Measurements from ENCODE around the gene NPR3. TPM values are rescaled to one million over a fixed set of nuclear protein-coding genes. Genes with fewer than 3 reads are reported as not detected.

NPR3 gene, protein sequence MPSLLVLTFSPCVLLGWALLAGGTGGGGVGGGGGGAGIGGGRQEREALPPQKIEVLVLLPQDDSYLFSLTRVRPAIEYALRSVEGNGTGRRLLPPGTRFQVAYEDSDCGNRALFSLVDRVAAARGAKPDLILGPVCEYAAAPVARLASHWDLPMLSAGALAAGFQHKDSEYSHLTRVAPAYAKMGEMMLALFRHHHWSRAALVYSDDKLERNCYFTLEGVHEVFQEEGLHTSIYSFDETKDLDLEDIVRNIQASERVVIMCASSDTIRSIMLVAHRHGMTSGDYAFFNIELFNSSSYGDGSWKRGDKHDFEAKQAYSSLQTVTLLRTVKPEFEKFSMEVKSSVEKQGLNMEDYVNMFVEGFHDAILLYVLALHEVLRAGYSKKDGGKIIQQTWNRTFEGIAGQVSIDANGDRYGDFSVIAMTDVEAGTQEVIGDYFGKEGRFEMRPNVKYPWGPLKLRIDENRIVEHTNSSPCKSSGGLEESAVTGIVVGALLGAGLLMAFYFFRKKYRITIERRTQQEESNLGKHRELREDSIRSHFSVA
- polyA plus RNA-seq (2013, experiment 1 of 2; ENCODE audit: insufficient read length), result 17.0 TPM
- polyA plus RNA-seq (2013, experiment 2 of 2; ENCODE audit: insufficient read length), result 17.6 TPM

DNA sequence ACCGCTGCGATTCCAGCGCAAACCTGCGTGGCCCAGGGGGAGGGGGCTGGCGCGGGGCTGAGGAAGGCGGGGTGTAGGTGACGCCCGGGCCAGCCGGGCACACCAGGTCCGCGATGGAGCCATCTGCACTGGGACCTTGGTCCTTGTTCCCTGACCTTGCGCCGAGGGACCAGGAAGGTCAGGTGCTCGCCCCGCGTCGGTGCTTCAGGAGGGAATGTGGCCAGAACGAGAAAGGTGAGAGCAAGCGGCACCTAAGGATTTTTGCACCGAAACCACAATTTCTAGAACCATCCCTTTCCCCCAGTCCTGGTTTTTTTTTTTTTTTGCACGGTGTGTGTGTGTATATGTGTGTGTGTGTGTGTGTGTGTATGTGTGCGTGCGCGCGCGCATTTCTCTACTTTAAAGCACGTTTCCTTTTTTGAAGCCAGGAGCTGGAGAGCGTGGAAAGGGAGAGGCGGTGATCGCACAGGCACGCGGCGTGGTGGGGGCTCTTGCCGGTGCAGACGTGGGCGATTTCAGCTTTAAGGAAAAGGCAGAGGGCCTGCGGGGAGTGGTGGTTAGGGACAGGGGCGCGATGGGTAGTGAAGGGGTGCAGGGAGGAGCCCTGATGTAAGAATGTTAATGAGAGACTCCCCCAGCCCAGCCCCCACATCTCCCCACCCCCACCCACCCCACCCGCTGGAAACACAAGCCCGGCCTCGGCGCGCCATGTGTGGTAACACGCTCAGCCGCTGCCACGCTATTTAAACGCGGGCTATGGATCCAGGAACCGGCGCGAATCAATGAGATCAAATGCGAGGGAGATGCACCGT lies at the start of gene NPR3:
NPR3 (plus strand) TSS at position 772 of the 812 bp plus-strand sequence. CDS start 456 bp downstream, outside the sequence.
- peak; percentile 59 for DNase-seq

DNA sequence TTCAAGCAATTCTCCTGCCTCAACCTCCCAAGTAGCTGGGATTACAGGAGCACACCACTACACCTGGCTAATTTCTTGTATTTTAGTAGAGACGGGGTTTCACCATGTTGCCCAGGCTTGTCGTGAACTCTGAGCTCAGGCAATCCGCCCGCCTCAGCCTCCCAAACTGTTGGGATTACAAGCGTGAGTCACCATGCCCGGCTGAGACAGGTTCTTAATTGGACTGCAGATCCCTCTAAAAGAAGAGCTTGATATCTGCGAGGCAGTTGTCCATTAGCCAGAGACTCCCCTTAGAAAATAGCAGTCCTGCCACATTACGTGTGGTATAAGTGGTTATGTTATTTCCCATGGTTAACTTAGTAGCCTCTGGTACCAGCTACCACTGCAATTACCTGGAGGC lies 46.6 kb upstream of the NPR3 start:
- no peak for DNase-seq

DNA sequence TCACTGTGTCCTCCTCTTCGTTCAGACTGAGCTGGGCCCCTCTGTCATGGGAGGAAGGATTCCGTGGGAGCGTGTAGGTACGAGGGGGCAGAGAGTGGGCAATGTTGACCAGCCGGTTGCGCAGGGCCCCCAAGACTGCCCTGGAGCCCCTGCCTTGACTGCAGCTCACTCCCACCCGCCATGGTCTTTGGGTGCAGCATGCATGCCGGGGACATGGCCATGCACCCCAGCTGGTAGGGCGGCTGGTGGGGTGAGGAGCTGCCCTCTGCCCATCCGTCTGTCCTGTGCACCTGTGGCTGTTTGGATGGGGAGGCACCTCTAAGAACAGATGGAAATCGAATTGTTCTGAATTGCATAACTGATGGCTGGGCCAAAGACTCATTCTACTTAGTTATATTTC lies 42.6 kb upstream of the NPR3 start:
- DNase-seq, result no peak

DNA sequence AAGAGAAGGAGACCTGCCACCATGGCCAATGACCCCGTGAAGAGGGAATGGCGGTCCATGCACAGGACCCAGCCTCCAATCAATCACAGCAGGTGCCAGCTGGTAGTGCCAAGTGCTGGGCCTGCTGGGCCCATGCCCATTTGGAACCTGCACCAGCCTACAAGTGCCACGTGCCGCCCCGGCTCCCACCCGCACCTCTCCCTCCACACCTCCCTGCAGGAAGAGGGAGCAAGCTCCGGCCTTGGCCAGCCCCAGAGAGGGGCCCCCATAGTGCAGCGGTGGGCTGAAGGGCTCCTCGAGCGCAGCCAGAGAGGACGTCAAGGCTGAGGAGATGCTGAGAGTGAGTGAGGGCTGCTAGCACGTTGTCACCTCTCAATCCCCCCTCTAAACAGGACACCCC lies 37.8 kb upstream of the NPR3 start:
- DNase-seq, result no peak

DNA sequence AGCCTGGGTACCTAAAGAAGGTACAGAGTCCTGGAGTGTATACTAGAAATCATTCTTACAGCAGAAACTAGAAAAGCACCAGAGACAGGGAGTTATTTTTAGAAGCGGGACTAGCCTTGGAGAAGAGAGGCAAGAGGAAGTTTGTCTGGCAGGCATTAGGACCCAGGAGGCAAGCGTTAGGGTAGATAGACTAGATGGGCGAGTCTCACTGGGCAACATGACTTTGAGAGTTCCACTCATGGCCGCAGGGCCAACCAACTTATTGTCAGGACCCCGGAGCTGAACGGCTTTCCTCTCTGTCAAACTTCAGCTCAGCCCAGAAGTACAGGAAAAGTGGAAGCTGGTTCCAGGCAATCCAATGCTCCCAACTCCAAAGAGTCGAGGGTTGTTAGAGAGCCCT lies 34.1 kb upstream of the NPR3 start:
- no peak for DNase-seq

DNA sequence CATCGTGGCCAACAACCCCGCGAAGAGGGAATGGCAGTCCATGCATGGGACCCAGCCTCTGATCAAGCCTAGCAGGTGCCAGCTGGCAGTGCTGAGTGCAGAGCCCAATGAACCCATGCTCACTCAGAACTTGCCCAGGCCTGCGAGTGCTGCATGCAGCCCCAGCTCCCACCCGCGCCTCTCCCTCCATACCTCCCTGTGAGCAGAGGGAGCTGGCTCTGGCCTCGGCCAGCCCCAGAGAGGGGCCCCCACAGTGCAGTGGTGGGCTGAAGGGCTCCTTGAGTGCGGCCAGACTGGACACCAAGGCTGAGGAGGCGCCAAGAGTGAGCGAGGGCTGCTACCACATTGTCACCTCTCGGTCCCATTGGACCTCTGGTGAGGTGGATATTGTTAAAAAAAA lies 32.6 kb upstream of the NPR3 start:
- DNase-seq, result no peak

DNA sequence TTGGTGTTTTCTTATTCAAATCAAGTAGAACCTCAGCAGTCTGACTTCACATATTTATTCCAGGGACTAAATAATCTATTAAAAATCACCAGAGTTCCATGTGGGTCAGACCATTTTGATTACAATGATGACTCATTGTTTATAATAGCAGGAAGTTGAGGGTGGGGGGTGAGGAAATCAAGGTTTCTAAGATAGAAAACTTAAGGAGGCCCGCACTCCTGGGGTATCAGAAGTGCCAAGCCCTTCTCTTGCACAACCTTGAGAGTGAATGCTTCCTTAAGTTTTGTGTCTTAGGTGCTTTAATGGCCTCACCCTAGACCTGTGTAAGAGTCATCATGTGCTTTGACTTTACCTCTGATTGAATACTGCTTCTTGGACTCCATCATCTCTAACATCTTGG lies 31.9 kb upstream of the NPR3 start:
- DNase-seq, result no peak

DNA sequence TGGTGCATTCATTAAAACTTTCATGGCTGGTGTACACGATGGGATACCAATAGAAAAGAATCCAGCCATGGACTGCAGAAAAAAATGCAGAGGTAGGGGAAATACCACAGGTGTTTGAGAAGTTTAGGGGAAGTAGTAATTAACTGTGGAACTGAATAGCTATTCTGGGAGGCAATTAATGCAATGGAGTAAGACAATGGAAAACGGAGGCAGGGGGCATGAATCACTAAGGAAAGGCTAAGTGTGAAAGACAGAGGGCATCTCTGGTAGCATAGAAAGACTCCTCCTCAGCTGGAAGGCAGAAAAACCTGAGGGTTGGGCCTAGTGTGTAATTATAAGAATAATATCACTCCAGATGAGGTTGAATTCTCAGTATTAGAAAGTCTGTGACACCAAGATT lies 30.9 kb upstream of the NPR3 start:
- DNase-seq, result no peak

DNA sequence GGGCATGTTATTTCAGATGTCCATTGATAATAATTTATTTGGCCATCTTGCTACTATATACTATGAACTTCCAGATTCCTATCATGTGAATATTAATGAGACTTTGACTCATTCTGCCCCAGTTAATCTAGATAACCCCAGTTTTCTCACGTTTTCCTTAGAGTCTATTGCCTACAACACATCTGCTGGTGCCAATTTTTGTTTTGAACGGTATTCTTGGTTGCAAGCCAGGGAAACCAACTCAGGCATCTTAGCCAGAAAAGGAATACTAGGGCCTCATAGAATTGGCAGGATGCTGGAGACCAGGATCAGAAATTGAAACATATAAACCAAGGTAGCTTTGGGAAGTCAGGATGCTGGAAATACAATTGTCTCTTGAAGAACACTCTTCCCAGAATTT lies 28.0 kb upstream of the NPR3 start:
- DNase-seq, result no peak

DNA sequence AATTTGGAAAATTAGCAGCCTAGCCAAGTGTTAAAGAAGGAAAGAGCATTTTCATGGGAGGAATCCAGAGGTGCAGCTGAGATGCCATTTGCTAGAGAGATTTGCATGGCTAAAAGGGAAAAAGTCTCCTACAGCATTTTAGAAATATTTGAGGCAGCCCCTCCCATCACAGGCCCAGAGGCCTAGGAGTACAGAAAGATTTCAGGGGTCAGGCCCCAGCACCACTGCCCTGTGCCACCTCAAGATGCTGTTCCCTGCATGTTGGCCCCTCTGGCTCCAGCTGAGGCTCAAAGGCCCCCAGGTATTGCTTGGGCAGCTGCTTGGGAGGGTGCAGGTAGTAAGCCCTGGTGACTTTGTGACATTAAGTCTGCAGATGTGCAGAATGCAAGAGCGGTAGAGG lies 26.9 kb upstream of the NPR3 start:
- DNase-seq, result no peak

DNA sequence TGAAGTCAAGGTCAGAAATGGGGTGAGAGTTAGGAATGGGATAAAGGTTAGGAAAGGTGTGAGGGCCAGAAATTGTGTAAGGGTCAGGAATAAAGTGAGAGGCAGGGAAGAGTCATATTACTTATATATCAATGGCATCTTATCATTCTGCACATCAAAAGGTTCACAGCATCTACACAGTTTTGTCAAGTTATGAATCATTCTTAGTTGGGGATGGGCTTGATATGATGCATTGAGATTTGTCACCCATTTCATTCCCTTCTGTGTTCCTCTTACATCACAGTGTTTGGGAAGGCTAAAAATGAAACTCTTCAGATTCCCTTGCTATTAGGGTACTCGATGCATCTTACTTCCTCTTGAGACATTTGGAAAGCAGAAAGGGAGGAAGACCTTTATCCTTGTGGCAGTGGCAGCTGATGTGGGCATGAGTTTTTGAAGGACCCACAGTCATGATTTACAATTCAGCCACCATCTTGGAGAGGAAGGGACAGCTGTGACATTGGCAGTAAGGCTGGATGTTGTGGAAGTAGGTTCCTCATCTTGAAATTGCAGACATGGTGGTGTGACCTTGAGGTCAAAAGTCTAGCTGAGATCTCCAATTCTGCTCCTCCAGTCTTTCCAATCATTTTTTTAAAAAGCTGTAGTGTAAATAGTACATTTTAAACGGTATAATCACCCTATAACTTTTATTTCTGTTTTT lies 24.2 kb upstream of the NPR3 start:
- DNase-seq, result no peak

DNA sequence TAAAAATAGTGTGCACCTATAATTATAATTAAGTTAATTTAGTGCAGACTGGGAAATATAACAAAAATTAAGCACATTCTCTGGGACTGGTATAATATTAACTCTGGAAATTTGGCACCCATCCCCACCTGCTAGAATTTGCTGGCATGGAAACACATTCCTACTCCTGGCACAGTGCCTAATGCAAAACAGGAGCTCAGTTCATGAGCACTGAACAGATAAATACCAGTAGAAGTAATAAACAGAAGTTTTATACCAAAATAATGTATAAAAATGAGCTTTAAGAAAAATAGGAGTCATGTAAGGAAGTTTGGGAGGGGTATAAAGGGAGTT lies 23.7 kb upstream of the NPR3 start:
- DNase-seq, result peak; percentile 58

DNA sequence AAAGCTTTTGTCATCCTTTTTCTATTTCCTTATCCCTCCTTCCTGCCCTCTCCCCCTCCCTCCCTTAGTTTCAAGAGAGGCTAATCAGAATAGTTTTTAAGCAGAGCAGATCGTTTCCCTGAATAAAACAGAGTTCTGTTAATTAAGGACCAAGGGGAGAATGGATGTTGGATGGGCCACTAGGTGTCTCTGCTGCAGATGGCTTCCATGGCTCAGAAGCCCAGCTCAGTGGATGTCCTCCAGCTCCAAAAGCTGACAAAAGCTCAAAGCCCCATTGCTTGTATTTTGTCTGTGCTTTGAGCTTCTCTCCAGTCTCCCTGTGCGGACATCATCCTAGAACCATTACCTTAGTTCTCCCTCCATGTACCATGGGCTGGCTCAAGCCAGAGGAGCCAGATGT lies 21.0 kb upstream of the NPR3 start:
- DNase-seq, result no peak

DNA sequence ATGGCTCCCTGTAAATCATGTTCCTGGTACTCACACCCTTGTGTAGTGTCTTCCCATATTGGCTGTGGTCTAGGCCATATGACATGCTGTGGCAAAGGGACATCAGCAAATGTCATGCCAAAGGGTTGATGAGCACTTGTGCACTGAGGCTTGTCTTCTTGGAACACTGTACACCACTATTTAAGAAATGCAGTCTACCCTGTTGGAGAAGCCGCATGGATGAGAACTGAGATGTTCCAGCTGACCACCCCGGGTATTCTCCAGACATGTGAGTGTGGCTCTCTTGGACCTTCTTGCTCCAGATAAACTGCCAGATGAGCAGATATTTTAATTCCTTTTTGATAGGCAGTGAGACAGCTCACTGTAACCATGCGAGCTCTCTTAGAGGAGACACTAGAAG lies 20.5 kb upstream of the NPR3 start:
- DNase-seq, result no peak

DNA sequence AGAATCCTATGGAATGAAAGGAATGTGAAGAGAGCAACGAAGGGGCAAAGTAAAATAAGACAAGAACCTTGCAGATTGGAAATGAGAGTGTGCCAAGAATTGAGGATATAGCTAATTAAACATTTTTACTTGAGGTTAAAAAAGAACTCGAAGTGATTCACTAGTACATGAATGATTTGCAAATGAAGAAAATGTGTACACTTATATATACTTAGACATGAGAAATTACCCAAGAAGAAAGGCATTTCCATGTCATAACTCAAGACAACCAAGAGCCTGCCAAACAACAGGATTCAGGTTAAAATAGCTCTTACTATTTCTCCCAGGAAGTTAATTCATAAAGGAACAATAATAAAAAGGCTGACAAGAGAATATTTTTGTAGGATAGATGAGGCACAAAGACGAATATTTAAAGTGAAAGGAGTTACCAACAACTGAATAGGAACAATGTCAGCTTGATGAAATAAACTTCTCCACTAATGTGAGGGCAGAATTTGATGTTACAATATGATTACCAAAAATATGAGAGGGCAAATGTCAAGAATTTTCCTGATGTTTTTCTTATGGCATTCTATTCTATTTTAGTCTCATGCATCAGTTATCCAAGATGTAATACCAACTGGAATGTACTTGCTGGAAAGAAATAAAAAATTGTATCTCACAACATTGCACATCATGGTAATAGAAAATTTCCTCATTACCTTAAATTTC lies 18.9 kb upstream of the NPR3 start:
- DNase-seq, result peak; percentile 87

DNA sequence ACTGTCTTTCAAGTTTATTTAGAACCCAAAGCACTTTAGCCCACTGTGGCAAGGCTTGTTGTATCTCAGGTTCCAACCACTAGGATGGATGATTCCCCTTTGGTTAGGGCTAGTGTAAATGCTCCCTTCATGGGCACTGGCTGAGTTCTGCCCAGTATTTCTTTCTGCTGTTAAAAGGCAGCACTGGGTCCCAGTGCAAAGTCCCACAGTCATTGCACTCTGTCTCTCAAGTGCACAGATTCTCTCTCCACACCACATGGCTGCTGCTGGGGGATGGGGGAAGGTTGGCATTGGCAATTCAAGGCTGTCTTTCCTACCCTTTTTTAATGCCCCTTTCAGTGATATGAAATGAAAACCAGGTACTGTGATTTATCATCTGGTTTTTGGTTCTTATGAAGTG lies 7.2 kb upstream of the NPR3 start:
- no peak for DNase-seq

DNA sequence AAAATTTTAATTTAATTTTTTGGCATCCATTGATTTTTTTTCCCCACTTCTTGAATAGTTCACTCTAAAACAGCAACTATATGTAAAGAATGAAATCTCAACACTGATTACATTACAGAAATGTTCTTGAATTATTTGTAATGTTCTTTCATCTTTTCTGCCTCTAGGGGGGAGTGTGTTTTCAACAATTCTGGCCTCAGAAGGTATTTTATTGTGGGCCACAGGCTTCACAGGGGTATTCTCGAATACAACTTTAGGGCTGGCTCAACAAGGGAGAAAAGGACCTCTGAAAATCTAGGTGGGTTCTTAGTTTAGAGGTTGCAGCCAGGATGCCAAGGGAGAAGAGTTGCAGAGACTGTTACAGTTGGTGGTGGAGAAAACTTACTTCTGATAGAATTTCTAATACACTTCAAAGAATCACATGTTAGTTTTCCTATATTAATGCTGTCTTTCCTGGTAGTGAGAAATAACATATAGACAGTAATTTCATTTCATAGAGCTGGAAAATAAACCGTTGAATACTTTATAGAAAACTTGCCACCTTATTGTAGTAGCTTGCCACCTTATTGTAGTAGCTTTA lies 3.6 kb upstream of the NPR3 start:
- peak; percentile 52 for DNase-seq

DNA sequence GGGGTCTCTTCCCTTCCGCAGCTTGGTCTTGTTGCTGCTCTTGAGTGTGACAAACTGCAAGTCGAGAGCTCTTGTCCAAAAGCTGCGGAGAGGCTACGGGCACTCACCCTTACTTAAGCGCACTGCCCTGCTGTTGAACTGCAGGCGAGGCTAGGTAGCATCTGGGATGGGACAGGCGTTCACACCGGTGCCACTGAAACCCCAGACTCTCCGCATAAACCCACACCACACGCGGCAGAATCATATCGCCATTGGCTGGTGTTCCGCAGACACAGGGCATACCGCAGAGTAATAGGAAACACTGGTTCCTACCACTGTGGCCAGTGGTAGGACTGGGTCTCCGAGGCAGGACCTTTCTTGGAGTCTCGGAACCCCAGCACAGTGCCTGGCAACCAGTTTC lies 2.2 kb upstream of the NPR3 start:
- no peak for DNase-seq

DNA sequence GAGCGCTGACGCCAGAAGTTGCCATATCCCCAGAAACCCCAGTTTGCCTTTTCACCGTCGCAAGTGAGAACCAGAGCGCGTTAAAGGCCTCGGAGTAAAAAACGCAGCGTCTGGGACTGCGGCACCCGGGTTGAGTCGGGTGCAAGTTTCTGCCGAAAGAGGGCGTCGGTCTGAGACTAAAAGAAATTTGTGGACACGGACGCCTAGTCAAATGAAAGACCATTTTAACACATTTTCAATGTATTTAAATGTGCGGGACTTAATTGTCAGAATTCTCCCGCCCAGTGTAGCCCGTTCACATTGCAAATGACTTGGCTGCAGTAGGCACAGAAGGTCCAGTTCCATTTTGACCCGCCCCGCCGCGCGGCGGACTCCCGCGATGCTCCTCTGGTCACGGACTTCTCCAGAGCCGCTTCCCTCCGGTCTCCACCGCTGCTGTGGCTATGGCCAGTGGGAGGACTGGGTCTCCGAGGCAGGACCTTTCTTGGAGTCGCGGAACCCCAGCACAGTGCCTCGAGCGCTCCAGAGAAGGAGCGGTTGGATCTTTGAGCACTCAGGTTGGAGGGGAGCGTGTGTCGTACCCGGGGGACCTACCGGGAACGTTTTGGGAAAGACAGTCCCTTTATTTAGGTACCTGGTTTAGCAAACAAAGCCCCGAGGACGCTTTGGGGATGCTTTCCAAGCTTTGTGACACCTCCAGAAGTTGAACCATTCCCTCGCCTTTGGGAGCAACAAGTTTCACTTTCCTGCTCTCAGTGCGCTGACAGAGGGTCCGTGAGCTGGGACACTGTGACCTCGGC lies 1.2 kb upstream of the NPR3 start:
- DNase-seq, result peak; percentile 76

DNA sequence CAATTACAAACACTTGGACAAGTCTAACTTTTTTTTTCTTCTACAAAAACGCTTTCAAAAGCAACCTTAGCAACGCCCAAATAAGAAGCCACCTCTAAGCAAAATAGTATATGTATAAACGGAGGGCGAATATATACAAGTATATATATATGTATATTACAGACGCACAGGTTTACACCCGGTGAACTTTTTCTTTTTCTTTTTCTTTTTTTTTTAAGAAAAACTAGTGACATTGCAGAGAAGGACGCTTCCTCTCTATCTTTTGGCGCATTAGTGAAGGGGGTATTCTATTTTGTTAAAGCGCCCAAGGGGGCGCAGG lies 200 bp downstream of the NPR3 start:
- no peak for DNase-seq
